DMS153 (cell line): ENCODE results near the gene ZC3H15.

ENCODE experiments used
- DNase-seq: peaks from one replicate; lab custom pipeline; 2025; lab: John Stamatoyannopoulos, UW

Gene ZC3H15

GRCh38 chr2:186543561-186544131 is 57.6 kb downstream of the ZC3H15 start:
- DNase-seq, result no peak

- DNase-seq, result no peak
Measured at GRCh38 chr2:186544255-186544675, 58.2 kb downstream of the ZC3H15 start.

GRCh38 chr2:186546846-186547245 is 60.8 kb downstream of the ZC3H15 start:
- DNase-seq, result no peak

GRCh38 chr2:186551323-186552050 is 65.4 kb downstream of the ZC3H15 start:
- no peak for DNase-seq

- DNase-seq, result no peak
Measured at GRCh38 chr2:186554429-186554828, 68.4 kb downstream of the ZC3H15 start.

GRCh38 chr2:186554850-186555671 is 69.0 kb downstream of the ZC3H15 start:
- no peak for DNase-seq

- no peak for DNase-seq
Measured at GRCh38 chr2:186558512-186559276, 72.6 kb downstream of the ZC3H15 start.
